Panc1 (cell line): ENCODE measurements around the gene RRAGC.

Experiments
- CTCF ChIP-seq: fragments of 450-650 bp; IDR thresholded peaks from 2 replicates; pipeline ENCODE4 v1.5.1; 2017; ENCODE audit warnings: mild to moderate bottlenecking
- POLR2AphosphoS5 ChIP-seq: IDR thresholded peaks from 2 replicates; pipeline ENCODE4 v1.6.1; 2012; ENCODE audit warnings: mild to moderate bottlenecking, low read depth, low read length, moderate library complexity
- SIN3A ChIP-seq: IDR thresholded peaks from 2 replicates; pipeline ENCODE4 v1.6.1; 2012; ENCODE audit warnings: low read depth, mild to moderate bottlenecking, low read length, moderate library complexity, borderline replicate concordance; ENCODE audit not compliant: insufficient read depth

GRCh38 chr1:38806090-38806489 lies 53.5 kb downstream of the RRAGC start:
- TF ChIP-seq SIN3A (no peak), POLR2AphosphoS5 (no peak), CTCF (no peak)
